Panc1 (cell line): ENCODE measurements around the gene TMEM9B. TPM values are rescaled to one million over a fixed set of nuclear protein-coding genes. Genes with fewer than 3 reads are reported as not detected.
A peak's percentile ranks its signal among the peaks of the same experiment; 100 is the strongest.

Source experiments
- ATAC-seq: fragments of 200-7000 bp; cut with Tn5 transposase; 2 replicates; pipeline ENCODE4 v1.9.1; 2020; ENCODE audit warnings: mild to moderate bottlenecking, moderate library complexity
- BruUV-seq: library from RNA; stranded (reverse); fragments of 400-500 nt; replicated peaks from 2 replicates; lab custom pipeline; 2021; lab: Mats Ljungman, UMichigan
- CTCF ChIA-PET: fragments of 300-600 bp; sonication (Branson Sonifier 250); formaldehyde crosslinking; loops from one replicate; lab custom pipeline; 2022; ENCODE audit warnings: antibody characterized with exemption; lab: Charles Lee
- POLR2A ChIA-PET: fragments of 300-600 bp; sonication (Branson Sonifier 250); formaldehyde crosslinking; loops from one replicate; lab custom pipeline; 2022; ENCODE audit warnings: antibody characterized with exemption; lab: Charles Lee
- DNase-seq: peaks from one replicate; pipeline ENCODE4 v3.0.0-alpha.2; 2010; ENCODE audit warnings: low read depth, low spot score
- H3K27ac ChIP-seq: 2 replicates; pipeline ENCODE4 v1.5.1; 2011; ENCODE audit warnings: mild to moderate bottlenecking, low read length, inconsistent platforms
- H3K27me3 ChIP-seq: fragments of 200-500 bp; sonication (Bioruptor generic); 2 replicates; pipeline ENCODE4 v1.6.0; 2014; ENCODE audit warnings: low read length, inconsistent platforms; ENCODE audit not compliant: control insufficient read depth, insufficient read depth
- H3K36me3 ChIP-seq: fragments of 200-500 bp; sonication (Bioruptor generic); 2 replicates; pipeline ENCODE4 v1.5.1; 2014; ENCODE audit warnings: inconsistent platforms, mild to moderate bottlenecking, low read length, moderate library complexity; ENCODE audit not compliant: control insufficient read depth, insufficient read depth
- H3K4me1 ChIP-seq: 2 replicates; pipeline ENCODE4 v1.5.1; 2011; ENCODE audit warnings: inconsistent platforms, mild to moderate bottlenecking, low read length, moderate library complexity; ENCODE audit not compliant: control insufficient read depth, insufficient read depth
- H3K4me3 ChIP-seq, 2 experiments: 2 replicates each; pipeline ENCODE4 v1.5.1; 2011 to 2012; ENCODE audit warnings: low read depth in 2 of 2, low read length in 2 of 2, mild to moderate bottlenecking in 2 of 2, inconsistent platforms in 1 of 2, moderate library complexity in 1 of 2
- H3K9me3 ChIP-seq: fragments of 200-500 bp; sonication (Bioruptor generic); 2 replicates; pipeline ENCODE4 v1.5.1; 2014; ENCODE audit warnings: low read depth, mild to moderate bottlenecking, inconsistent platforms, low read length, moderate library complexity; ENCODE audit not compliant: control insufficient read depth, insufficient read depth
- POLR2AphosphoS5 ChIP-seq: IDR thresholded peaks from 2 replicates; pipeline ENCODE4 v1.6.1; 2012; ENCODE audit warnings: mild to moderate bottlenecking, low read depth, low read length, moderate library complexity
- SIN3A ChIP-seq: IDR thresholded peaks from 2 replicates; pipeline ENCODE4 v1.6.1; 2012; ENCODE audit warnings: low read depth, mild to moderate bottlenecking, low read length, moderate library complexity, borderline replicate concordance; ENCODE audit not compliant: insufficient read depth
- TCF7L2 ChIP-seq: IDR thresholded peaks from 2 replicates; pipeline ENCODE4 v1.6.1; 2011; ENCODE audit warnings: mild to moderate bottlenecking, low read depth, low read length, inconsistent platforms
- in situ Hi-C: cut with HindIII; loops from 2 replicates; pipeline ENCODE4 v1.10.0; 2016; ENCODE audit warnings: low sequenced_read_pairs, low pct_unique_long_range_greater_than_20kb
- intact Hi-C: fragments of 100-400 bp; cut with micrococcal nuclease; formaldehyde crosslinking; loops from one replicate; pipeline ENCODE4 v1.10.0; 2022; ENCODE audit not compliant: unreplicated experiment
- total RNA-seq: library from RNA; stranded (reverse); gene quantifications from one replicate; pipeline ENCODE4 v1.2.1, GENCODE V29; 2021; ENCODE audit not compliant: unreplicated experiment
- TF ChIP-seq, protein P1 (sequence below), 2 experiments: IDR thresholded peaks; 2 replicates each; pipeline ENCODE4 v1.6.1; 2011 to 2012; ENCODE audit warnings: low read depth in 2 of 2, control low read depth in 1 of 2, low read length in 1 of 2, mild to moderate bottlenecking in 1 of 2, moderate library complexity in 1 of 2; ENCODE audit not compliant: insufficient read depth in 1 of 2
- TF ChIP-seq, protein P2 (sequence below): fragments of 450-650 bp; IDR thresholded peaks from 2 replicates; pipeline ENCODE4 v1.5.1; 2017; ENCODE audit warnings: mild to moderate bottlenecking

The TMEM9B gene
- total RNA-seq, 1 experiment from 2014 or later, result 76.2 TPM

- ChIA-PET CTCF (no interaction called here), POLR2A (interaction anchor here (0.8 kb wide), 1 partner anchor 133 kb away, joined by 5 read pairs; no protein-coding TSS in a partner anchor)
- intact Hi-C loops, result no loop called here
- H3K36me3 ChIP-seq, result no peaks in the 10 kb centered on the region
- in situ Hi-C loops, result no loop called here
- no peaks in the 10 kb centered on the region for H3K27me3 ChIP-seq
- DNase-seq, result no peak
- peak; percentile 88 for ATAC-seq
- TF ChIP-seq TCF7L2 (peak; percentile 36; the same call in 1 of the 2 replicates), POLR2AphosphoS5 (peak; percentile 90), SIN3A (peak; percentile 79; the same call in 1 of the 2 replicates)
- TF ChIP-seq, protein P1, sequence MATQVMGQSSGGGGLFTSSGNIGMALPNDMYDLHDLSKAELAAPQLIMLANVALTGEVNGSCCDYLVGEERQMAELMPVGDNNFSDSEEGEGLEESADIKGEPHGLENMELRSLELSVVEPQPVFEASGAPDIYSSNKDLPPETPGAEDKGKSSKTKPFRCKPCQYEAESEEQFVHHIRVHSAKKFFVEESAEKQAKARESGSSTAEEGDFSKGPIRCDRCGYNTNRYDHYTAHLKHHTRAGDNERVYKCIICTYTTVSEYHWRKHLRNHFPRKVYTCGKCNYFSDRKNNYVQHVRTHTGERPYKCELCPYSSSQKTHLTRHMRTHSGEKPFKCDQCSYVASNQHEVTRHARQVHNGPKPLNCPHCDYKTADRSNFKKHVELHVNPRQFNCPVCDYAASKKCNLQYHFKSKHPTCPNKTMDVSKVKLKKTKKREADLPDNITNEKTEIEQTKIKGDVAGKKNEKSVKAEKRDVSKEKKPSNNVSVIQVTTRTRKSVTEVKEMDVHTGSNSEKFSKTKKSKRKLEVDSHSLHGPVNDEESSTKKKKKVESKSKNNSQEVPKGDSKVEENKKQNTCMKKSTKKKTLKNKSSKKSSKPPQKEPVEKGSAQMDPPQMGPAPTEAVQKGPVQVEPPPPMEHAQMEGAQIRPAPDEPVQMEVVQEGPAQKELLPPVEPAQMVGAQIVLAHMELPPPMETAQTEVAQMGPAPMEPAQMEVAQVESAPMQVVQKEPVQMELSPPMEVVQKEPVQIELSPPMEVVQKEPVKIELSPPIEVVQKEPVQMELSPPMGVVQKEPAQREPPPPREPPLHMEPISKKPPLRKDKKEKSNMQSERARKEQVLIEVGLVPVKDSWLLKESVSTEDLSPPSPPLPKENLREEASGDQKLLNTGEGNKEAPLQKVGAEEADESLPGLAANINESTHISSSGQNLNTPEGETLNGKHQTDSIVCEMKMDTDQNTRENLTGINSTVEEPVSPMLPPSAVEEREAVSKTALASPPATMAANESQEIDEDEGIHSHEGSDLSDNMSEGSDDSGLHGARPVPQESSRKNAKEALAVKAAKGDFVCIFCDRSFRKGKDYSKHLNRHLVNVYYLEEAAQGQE (IDR thresholded peaks at IDR 0.05; ENCODE audit: insufficient read depth in 1 of 2, low read depth in 2 of 2, low read length in 1 of 2), result no peak
- TF ChIP-seq, protein P2, sequence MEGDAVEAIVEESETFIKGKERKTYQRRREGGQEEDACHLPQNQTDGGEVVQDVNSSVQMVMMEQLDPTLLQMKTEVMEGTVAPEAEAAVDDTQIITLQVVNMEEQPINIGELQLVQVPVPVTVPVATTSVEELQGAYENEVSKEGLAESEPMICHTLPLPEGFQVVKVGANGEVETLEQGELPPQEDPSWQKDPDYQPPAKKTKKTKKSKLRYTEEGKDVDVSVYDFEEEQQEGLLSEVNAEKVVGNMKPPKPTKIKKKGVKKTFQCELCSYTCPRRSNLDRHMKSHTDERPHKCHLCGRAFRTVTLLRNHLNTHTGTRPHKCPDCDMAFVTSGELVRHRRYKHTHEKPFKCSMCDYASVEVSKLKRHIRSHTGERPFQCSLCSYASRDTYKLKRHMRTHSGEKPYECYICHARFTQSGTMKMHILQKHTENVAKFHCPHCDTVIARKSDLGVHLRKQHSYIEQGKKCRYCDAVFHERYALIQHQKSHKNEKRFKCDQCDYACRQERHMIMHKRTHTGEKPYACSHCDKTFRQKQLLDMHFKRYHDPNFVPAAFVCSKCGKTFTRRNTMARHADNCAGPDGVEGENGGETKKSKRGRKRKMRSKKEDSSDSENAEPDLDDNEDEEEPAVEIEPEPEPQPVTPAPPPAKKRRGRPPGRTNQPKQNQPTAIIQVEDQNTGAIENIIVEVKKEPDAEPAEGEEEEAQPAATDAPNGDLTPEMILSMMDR, result no peak
- H3K9me3 ChIP-seq, result no peaks in the 10 kb centered on the region
- peaks cover 26% of the 10 kb centered on the region for H3K4me1 ChIP-seq
- no TSS peak for BruUV-seq
- H3K4me3 ChIP-seq, result peak within 1 kb of the TSS; percentile 54 to 87
- peak within 1 kb of the TSS; percentile 71 for H3K27ac ChIP-seq
These were observed 39.4 kb upstream of the TMEM9B start, which contains the start of gene NRIP3 for GRCh38 chr11:9003573-9004182. NRIP3 (minus strand) TSS chr11:9004001; CDS start chr11:9003935, 66 bp downstream.

GRCh38 chr11:9002920-9003572 lies 38.8 kb upstream of the TMEM9B start:
- Histone ChIP-seq H3K4me3 (peak overlapping the region; percentile 54 to 87), H3K27me3 (no peaks in the 10 kb centered on the region), H3K36me3 (no peaks in the 10 kb centered on the region), H3K4me1 (peaks cover 26% of the 10 kb centered on the region), H3K27ac (peak overlapping the region; percentile 71), H3K9me3 (no peaks in the 10 kb centered on the region)
- no peak for DNase-seq
- CTCF ChIA-PET, result interaction anchor here (0.6 to 0.7 kb wide), 3 partner anchors 8 to 135 kb away, joined by 3 to 15 read pairs (median 4); no protein-coding TSS in a partner anchor
- intact Hi-C loops, result no loop called here
- POLR2A ChIA-PET, result interaction anchor here (0.8 kb wide), 1 partner anchor 133 kb away, joined by 5 read pairs; no protein-coding TSS in a partner anchor
- BruUV-seq, result TSS peak; percentile 67
- no peak for ATAC-seq
- in situ Hi-C loops, result no loop called here
- no peak for TF ChIP-seq TCF7L2
- TF ChIP-seq SIN3A, result no peak
- TF ChIP-seq, protein P2, result no peak
- TF ChIP-seq, protein P1 (IDR thresholded peaks at IDR 0.05; ENCODE audit: insufficient read depth in 1 of 2, low read depth in 2 of 2, low read length in 1 of 2), result no peak
- TF ChIP-seq POLR2AphosphoS5, result no peak
